IMR-90 (cell line): Measurements from ENCODE around the gene ADAMTS13. TPM values are rescaled to one million over a fixed set of nuclear protein-coding genes. Genes with fewer than 3 reads are reported as not detected.

Experiments used
- ATAC-seq: fragments of 200-7000 bp; cut with Tn5 transposase; 2 replicates; pipeline ENCODE4 v1.9.1; 2020; ENCODE audit warnings: low read depth, mild to moderate bottlenecking, moderate library complexity
- BruUV-seq: library from RNA; stranded (reverse); fragments of 400-500 nt; replicated peaks from 2 replicates; lab custom pipeline; 2021; lab: Mats Ljungman, UMichigan
- CTCF ChIA-PET: fragments of 300-600 bp; formaldehyde crosslinking; extraction: SDS; loops from one replicate; lab custom pipeline; 2021; ENCODE audit warnings: antibody characterized with exemption; lab: Yijun Ruan, JAX
- POLR2A ChIA-PET: fragments of 300-600 bp; sonication (Branson Sonifier 250); formaldehyde crosslinking; loops from one replicate; lab custom pipeline; 2022; ENCODE audit warnings: antibody characterized with exemption; ENCODE audit not compliant: unreplicated experiment; lab: Charles Lee
- DNase-seq: peaks from one replicate; pipeline ENCODE4 v3.0.0; 2013
- H2AFZ ChIP-seq: replicated peaks from 2 replicates; pipeline ENCODE3; 2013; ENCODE audit warnings: low read length, mild to moderate bottlenecking; ENCODE audit not compliant: poor library complexity
- H2AK5ac ChIP-seq: 2 replicates; pipeline ENCODE4 v1.6.1; 2013; ENCODE audit warnings: low read depth, low read length, inconsistent platforms
- H2AK9ac ChIP-seq: replicated peaks from 2 replicates; pipeline ENCODE3; 2013; ENCODE audit warnings: mild to moderate bottlenecking, low read depth, low read length, moderate library complexity; ENCODE audit not compliant: poor library complexity
- H2BK120ac ChIP-seq: 2 replicates; pipeline ENCODE4 v1.6.1; 2013; ENCODE audit warnings: low read depth, low read length, inconsistent platforms
- H2BK15ac ChIP-seq: 3 replicates; pipeline ENCODE4 v1.6.1; 2013; ENCODE audit warnings: low read depth, low read length, inconsistent platforms
- H2BK20ac ChIP-seq: 2 replicates; pipeline ENCODE4 v1.6.1; 2013; ENCODE audit warnings: low read depth, mild to moderate bottlenecking, inconsistent platforms, low read length, moderate library complexity
- H2BK5ac ChIP-seq: 2 replicates; pipeline ENCODE4 v1.6.1; 2013; ENCODE audit warnings: mild to moderate bottlenecking, low read depth, low read length, inconsistent platforms; ENCODE audit not compliant: poor library complexity, severe bottlenecking
- H3K14ac ChIP-seq: replicated peaks from 2 replicates; pipeline ENCODE4 v1.6.1; 2013; ENCODE audit warnings: low read depth, low read length, inconsistent platforms
- H3K18ac ChIP-seq: 2 replicates; pipeline ENCODE4 v1.6.1; 2013; ENCODE audit warnings: low read depth, low read length, control low read depth
- H3K23ac ChIP-seq: 2 replicates; pipeline ENCODE4 v1.6.1; 2013; ENCODE audit warnings: low read depth, low read length, inconsistent platforms
- H3K27ac ChIP-seq: 2 replicates; pipeline ENCODE4 v1.5.1; 2013; ENCODE audit warnings: mild to moderate bottlenecking, control low read depth, low read length; ENCODE audit not compliant: insufficient read depth
- H3K27me3 ChIP-seq: 2 replicates; pipeline ENCODE4 v1.6.1; 2013; ENCODE audit warnings: low read length; ENCODE audit not compliant: control insufficient read depth, insufficient read depth
- H3K36me3 ChIP-seq: 2 replicates; pipeline ENCODE4 v1.6.1; 2013; ENCODE audit warnings: low read length, mixed read lengths; ENCODE audit not compliant: control insufficient read depth, insufficient read depth
- H3K4ac ChIP-seq: 2 replicates; pipeline ENCODE4 v1.6.1; 2013; ENCODE audit warnings: low read depth, low read length, inconsistent platforms
- H3K4me1 ChIP-seq: 2 replicates; pipeline ENCODE4 v1.6.1; 2013; ENCODE audit warnings: low read length, mixed read lengths; ENCODE audit not compliant: control insufficient read depth, insufficient read depth
- H3K4me2 ChIP-seq: 2 replicates; pipeline ENCODE4 v1.6.1; 2013; ENCODE audit warnings: low read depth, mild to moderate bottlenecking, control low read depth, low read length, moderate library complexity
- H3K4me3 ChIP-seq: 2 replicates; pipeline ENCODE4 v1.5.1; 2013; ENCODE audit warnings: low read depth, mild to moderate bottlenecking, control low read depth, low read length, moderate library complexity; ENCODE audit not compliant: insufficient read depth
- H3K56ac ChIP-seq: 2 replicates; pipeline ENCODE4 v1.6.1; 2013; ENCODE audit warnings: low read length, inconsistent platforms; ENCODE audit not compliant: insufficient read depth; ENCODE audit errors: extremely low read depth
- H3K79me1 ChIP-seq, 2 experiments: 2 replicates each; pipeline ENCODE4 v1.6.1; 2013; ENCODE audit warnings: low read length in 2 of 2, inconsistent platforms in 1 of 2, low read depth in 1 of 2
- H3K9ac ChIP-seq: 2 replicates; pipeline ENCODE4 v1.6.1; 2013; ENCODE audit warnings: low read depth, low read length, control low read depth
- H3K9me1 ChIP-seq: 2 replicates; pipeline ENCODE4 v1.6.1; 2013; ENCODE audit warnings: low read length, inconsistent platforms; ENCODE audit not compliant: insufficient read depth
- H3K9me3 ChIP-seq: 2 replicates; pipeline ENCODE4 v1.6.1; 2013; ENCODE audit warnings: low read length; ENCODE audit not compliant: control insufficient read depth, insufficient read depth
- H4K20me1 ChIP-seq: 2 replicates; pipeline ENCODE4 v1.6.1; 2013; ENCODE audit warnings: low read length, inconsistent platforms; ENCODE audit not compliant: insufficient read depth
- H4K5ac ChIP-seq: 2 replicates; pipeline ENCODE4 v1.6.1; 2013; ENCODE audit warnings: mild to moderate bottlenecking, low read depth, low read length, control low read depth
- H4K8ac ChIP-seq, 2 experiments: 2 replicates each; pipeline ENCODE4 v1.6.1; 2013; ENCODE audit warnings: low read depth in 2 of 2, low read length in 2 of 2, control low read depth in 1 of 2, inconsistent platforms in 1 of 2
- H4K91ac ChIP-seq: 2 replicates; pipeline ENCODE4 v1.6.1; 2013; ENCODE audit warnings: low read depth, low read length, inconsistent platforms; ENCODE audit not compliant: insufficient read depth
- CHD1 ChIP-seq: IDR thresholded peaks from 2 replicates; pipeline ENCODE4 v1.6.1; 2012; ENCODE audit warnings: low read depth, low read length, improper control_type of control experiment
- MAFK ChIP-seq: IDR thresholded peaks from 2 replicates; pipeline ENCODE4 v1.6.1; 2012; ENCODE audit warnings: low read depth, low read length, improper control_type of control experiment
- MAZ ChIP-seq: IDR thresholded peaks from 2 replicates; pipeline ENCODE4 v1.6.1; 2012; ENCODE audit warnings: low read depth, mild to moderate bottlenecking, low read length, improper control_type of control experiment, moderate library complexity, borderline replicate concordance
- MXI1 ChIP-seq: IDR thresholded peaks from 2 replicates; pipeline ENCODE4 v1.6.1; 2012; ENCODE audit warnings: low read depth, mild to moderate bottlenecking, low read length, moderate library complexity, borderline replicate concordance
- RFX5 ChIP-seq: IDR thresholded peaks from 2 replicates; pipeline ENCODE4 v1.8.0; 2012; ENCODE audit warnings: low read depth, mild to moderate bottlenecking, low read length, moderate library complexity
- SMC3 ChIP-seq: fragments of 150-350 bp; IDR thresholded peaks from 2 replicates; pipeline ENCODE4 v1.6.1; 2016; ENCODE audit warnings: low read depth, mild to moderate bottlenecking, antibody characterized with exemption, low read length, moderate library complexity
- WGBS, 2 experiments: methylation state at CpG; one replicate each; pipeline versions ENCODE4 v1.1.5 to v1.1.7; 2013; ENCODE audit warnings: missing lambda C conversion rate in 2 of 2; ENCODE audit not compliant: insufficient read length in 1 of 2; ENCODE audit errors: extremely low coverage in 2 of 2; 5-methylcytosine and 5-hydroxymethylcytosine counted together
- dilution Hi-C: fragments of 300-500 bp; cut with HindIII; formaldehyde crosslinking; loops from one replicate; pipeline ENCODE4 v1.14.3; 2018; ENCODE audit warnings: low sequenced_read_pairs; ENCODE audit not compliant: unreplicated experiment
- in situ Hi-C: fragments of 300-500 bp; cut with MboI; formaldehyde crosslinking; loops from 3 replicates; pipeline ENCODE4 v1.14.3; 2019; ENCODE audit warnings: low sequenced_read_pairs, inconsistent platforms, mixed read lengths
- intact Hi-C: fragments of 100-400 bp; cut with micrococcal nuclease; formaldehyde crosslinking; loops from 2 replicates; pipeline ENCODE4 v1.10.0; 2022
- polyA plus RNA-seq, 3 experiments: library from polyadenylated mRNA; depleted of rRNA; stranded (reverse); fragments of >200 nt; gene quantifications; 2 replicates each; pipeline ENCODE4 v1.2.3, GENCODE V29; 2012; ENCODE audit warnings: low replicate concordance in 1 of 3
- total RNA-seq: library from RNA; depleted of rRNA; stranded (reverse); fragments of >200 nt; gene quantifications from 2 replicates; pipeline ENCODE4 v1.2.3, GENCODE V29; 2012
- TF ChIP-seq, protein P1 (sequence below): fragments of 150-350 bp; IDR thresholded peaks from 2 replicates; pipeline ENCODE4 v1.6.1; 2016; ENCODE audit warnings: low read depth, mild to moderate bottlenecking, low read length, moderate library complexity, borderline replicate concordance
- TF ChIP-seq, protein P2 (sequence below): conservative IDR thresholded peaks from 2 replicates; pipeline ENCODE4 v1.5.1; 2012; ENCODE audit warnings: mild to moderate bottlenecking, low read depth, low read length, improper control_type of control experiment
- TF ChIP-seq, protein P3 (sequence below): fragments of 150-350 bp; IDR thresholded peaks from 2 replicates; pipeline ENCODE4 v1.6.1; 2017; ENCODE audit warnings: mild to moderate bottlenecking, antibody characterized with exemption, low read length, low read depth

The ADAMTS13 gene
- total and polyA plus RNA-seq, 2 of the 4 experiments (the other 2 are of a cell fraction): 0.18 to 2.8 TPM

DNA sequence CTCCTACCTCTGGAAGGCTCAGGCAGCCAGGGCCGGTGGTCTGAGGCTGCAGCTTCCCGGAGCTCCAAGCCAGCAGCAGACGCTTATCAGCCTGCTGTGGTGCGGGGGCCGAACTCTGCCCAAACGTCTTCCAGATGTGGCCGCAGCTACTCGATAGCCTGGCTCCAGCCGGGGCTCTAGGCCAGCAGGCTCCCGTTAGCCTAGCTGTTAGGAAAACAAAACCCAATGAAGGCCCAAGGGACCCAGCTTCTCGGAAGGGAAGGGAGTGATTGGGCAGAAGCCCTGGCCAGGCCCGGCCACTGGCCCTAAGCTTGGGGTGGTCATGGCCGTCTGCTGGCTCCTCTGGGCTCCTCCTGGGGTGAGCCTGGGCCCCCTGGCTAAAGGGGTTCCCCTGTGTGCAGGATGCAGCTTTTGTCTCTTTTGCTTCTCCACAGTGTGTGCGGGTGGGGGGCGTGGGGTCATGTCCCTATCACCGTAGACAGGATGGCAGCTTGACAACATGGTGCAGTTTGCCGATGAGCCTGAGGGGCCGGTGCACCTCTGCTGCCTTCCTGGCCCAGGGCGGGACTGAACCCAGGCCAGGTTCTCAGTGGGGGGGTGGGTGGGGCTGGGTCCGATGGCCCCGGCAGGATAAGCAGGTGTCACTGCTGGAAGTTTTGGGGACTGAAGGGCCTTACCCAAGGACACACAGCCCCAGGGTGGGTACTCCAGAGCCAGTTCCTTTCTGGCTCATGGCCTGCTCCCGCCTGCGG lies 83.9 kb downstream of the ADAMTS13 start:
- dilution Hi-C loops (no loop called here), intact Hi-C loops (no loop called here), in situ Hi-C loops (no loop called here)
- CTCF ChIA-PET: no interaction called here
- TF ChIP-seq SMC3 (no peak), MAZ (no peak), MAFK (no peak), CHD1 (no peak), MXI1 (no peak), RFX5 (no peak)
- TF ChIP-seq, protein P1, sequence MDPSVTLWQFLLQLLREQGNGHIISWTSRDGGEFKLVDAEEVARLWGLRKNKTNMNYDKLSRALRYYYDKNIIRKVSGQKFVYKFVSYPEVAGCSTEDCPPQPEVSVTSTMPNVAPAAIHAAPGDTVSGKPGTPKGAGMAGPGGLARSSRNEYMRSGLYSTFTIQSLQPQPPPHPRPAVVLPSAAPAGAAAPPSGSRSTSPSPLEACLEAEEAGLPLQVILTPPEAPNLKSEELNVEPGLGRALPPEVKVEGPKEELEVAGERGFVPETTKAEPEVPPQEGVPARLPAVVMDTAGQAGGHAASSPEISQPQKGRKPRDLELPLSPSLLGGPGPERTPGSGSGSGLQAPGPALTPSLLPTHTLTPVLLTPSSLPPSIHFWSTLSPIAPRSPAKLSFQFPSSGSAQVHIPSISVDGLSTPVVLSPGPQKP: no peak
- TF ChIP-seq, protein P2, sequence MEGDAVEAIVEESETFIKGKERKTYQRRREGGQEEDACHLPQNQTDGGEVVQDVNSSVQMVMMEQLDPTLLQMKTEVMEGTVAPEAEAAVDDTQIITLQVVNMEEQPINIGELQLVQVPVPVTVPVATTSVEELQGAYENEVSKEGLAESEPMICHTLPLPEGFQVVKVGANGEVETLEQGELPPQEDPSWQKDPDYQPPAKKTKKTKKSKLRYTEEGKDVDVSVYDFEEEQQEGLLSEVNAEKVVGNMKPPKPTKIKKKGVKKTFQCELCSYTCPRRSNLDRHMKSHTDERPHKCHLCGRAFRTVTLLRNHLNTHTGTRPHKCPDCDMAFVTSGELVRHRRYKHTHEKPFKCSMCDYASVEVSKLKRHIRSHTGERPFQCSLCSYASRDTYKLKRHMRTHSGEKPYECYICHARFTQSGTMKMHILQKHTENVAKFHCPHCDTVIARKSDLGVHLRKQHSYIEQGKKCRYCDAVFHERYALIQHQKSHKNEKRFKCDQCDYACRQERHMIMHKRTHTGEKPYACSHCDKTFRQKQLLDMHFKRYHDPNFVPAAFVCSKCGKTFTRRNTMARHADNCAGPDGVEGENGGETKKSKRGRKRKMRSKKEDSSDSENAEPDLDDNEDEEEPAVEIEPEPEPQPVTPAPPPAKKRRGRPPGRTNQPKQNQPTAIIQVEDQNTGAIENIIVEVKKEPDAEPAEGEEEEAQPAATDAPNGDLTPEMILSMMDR: no peak
- TF ChIP-seq, protein P3, sequence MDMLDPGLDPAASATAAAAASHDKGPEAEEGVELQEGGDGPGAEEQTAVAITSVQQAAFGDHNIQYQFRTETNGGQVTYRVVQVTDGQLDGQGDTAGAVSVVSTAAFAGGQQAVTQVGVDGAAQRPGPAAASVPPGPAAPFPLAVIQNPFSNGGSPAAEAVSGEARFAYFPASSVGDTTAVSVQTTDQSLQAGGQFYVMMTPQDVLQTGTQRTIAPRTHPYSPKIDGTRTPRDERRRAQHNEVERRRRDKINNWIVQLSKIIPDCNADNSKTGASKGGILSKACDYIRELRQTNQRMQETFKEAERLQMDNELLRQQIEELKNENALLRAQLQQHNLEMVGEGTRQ: no peak
- Histone ChIP-seq H3K36me3 (no peaks in the 10 kb centered on the region), H3K27ac (no peak overlapping the region), H2AK9ac (peak overlapping the region; percentile 33), H3K4me3 (no peak overlapping the region), H2AK5ac (no peak overlapping the region), H3K56ac (no peak overlapping the region), H4K91ac (no peak overlapping the region), H2AFZ (no peak overlapping the region), H3K4me1 (peaks cover 10% of the 10 kb centered on the region; the same call in 1 of the 2 replicates), H3K9me3 (peaks cover 10% of the 10 kb centered on the region), H3K4me2 (no peak overlapping the region), H4K8ac (no peak overlapping the region), H2BK120ac (no peak overlapping the region), H3K9me1 (peaks cover 6% of the 10 kb centered on the region; the same call in 1 of the 2 replicates), H4K20me1 (no peaks in the 10 kb centered on the region), H4K5ac (no peak overlapping the region), H2BK15ac (no peak overlapping the region), H3K9ac (no peak overlapping the region), H3K27me3 (peaks cover 15% of the 10 kb centered on the region; the same call in 1 of the 2 replicates), H3K4ac (no peak overlapping the region), H3K23ac (no peak overlapping the region), H3K14ac (no peak overlapping the region), H2BK20ac (no peak overlapping the region), H2BK5ac (no peak overlapping the region), H3K18ac (no peak overlapping the region), H3K79me1 (no peaks in the 10 kb centered on the region)
- DNase-seq: peak; percentile 12
- BruUV-seq: no TSS peak
- whole genome bisulfite sequencing, 2 experiments: 58% methylated on average over 10 of the region's 23 CpGs; no CpG with 5 or more reads in 1 of the 2 experiments
- POLR2A ChIA-PET: no interaction called here
- no peak; the same call in 1 of the 2 replicates for ATAC-seq
